ENCODE data around the gene CELF3.
"Not testable (repeated sequence)": the region's sequence is repeated elsewhere in the genome, so short reads cannot be mapped to it uniquely, and the experiment has no call there.

CELF3 gene

GRCh38 chr1:151701515-151701914, 15.1 kb downstream of the CELF3 start:
- Histone ChIP-seq H3K27me3 (ENCODE audit: control insufficient read depth, insufficient read depth, low read length) (no peaks in the 10 kb centered on the region), H3K9me3 (ENCODE audit: control insufficient read depth, insufficient read depth, low read length) (no peaks in the 10 kb centered on the region), H3K36me3 (ENCODE audit: control insufficient read depth, insufficient read depth, low read length) (peaks cover 38% of the 10 kb centered on the region), H3K9ac (ENCODE audit: low read depth, low read length) (no peak overlapping the region), H3K4me3 (ENCODE audit: low read depth, low read length) (no peak overlapping the region), H3K27ac (ENCODE audit: low read depth, low read length) (no peak overlapping the region), H3K4me1 (ENCODE audit: control insufficient read depth, insufficient read depth, low read length) (no peaks in the 10 kb centered on the region)

- Histone ChIP-seq H3K27ac (ENCODE audit: low read depth, low read length) (no peak overlapping the region), H3K27me3 (ENCODE audit: control insufficient read depth, insufficient read depth, low read length) (no peaks in the 10 kb centered on the region), H3K4me3 (ENCODE audit: low read depth, low read length) (no peak overlapping the region), H3K36me3 (ENCODE audit: control insufficient read depth, insufficient read depth, low read length) (peaks cover 43% of the 10 kb centered on the region), H3K9me3 (ENCODE audit: control insufficient read depth, insufficient read depth, low read length) (no peaks in the 10 kb centered on the region), H3K4me1 (ENCODE audit: control insufficient read depth, insufficient read depth, low read length) (no peaks in the 10 kb centered on the region), H3K9ac (ENCODE audit: low read depth, low read length) (no peak overlapping the region)
Observed at GRCh38 chr1:151693057-151693651, 23.4 kb downstream of the CELF3 start.

GRCh38 chr1:151692226-151692625, 24.4 kb downstream of the CELF3 start:
- no peak overlapping the region for H3K9ac ChIP-seq (ENCODE audit: low read depth, low read length)
- no peaks in the 10 kb centered on the region for H3K9me3 ChIP-seq (ENCODE audit: control insufficient read depth, insufficient read depth, low read length)
- no peak overlapping the region for H3K4me3 ChIP-seq (ENCODE audit: low read depth, low read length)
- H3K36me3 ChIP-seq (ENCODE audit: control insufficient read depth, insufficient read depth, low read length) = peaks cover 38% of the 10 kb centered on the region
- no peaks in the 10 kb centered on the region for H3K4me1 ChIP-seq (ENCODE audit: control insufficient read depth, insufficient read depth, low read length)
- no peak overlapping the region for H3K27ac ChIP-seq (ENCODE audit: low read depth, low read length)
- no peaks in the 10 kb centered on the region for H3K27me3 ChIP-seq (ENCODE audit: control insufficient read depth, insufficient read depth, low read length)

GRCh38 chr1:151689494-151689893, 27.1 kb downstream of the CELF3 start:
- H3K36me3 ChIP-seq (ENCODE audit: control insufficient read depth, insufficient read depth, low read length) = peaks cover 46% of the 10 kb centered on the region
- no peak overlapping the region for H3K27ac ChIP-seq (ENCODE audit: low read depth, low read length)
- H3K27me3 ChIP-seq (ENCODE audit: control insufficient read depth, insufficient read depth, low read length) = no peaks in the 10 kb centered on the region
- H3K9me3 ChIP-seq (ENCODE audit: control insufficient read depth, insufficient read depth, low read length) = no peaks in the 10 kb centered on the region
- no peak overlapping the region for H3K4me3 ChIP-seq (ENCODE audit: low read depth, low read length)
- no peak overlapping the region for H3K9ac ChIP-seq (ENCODE audit: low read depth, low read length)
- no peaks in the 10 kb centered on the region for H3K4me1 ChIP-seq (ENCODE audit: control insufficient read depth, insufficient read depth, low read length)

- H3K4me1 ChIP-seq (ENCODE audit: control insufficient read depth, insufficient read depth, low read length) = no peaks in the 10 kb centered on the region
- H3K27me3 ChIP-seq (ENCODE audit: control insufficient read depth, insufficient read depth, low read length) = no peaks in the 10 kb centered on the region
- no peaks in the 10 kb centered on the region for H3K9me3 ChIP-seq (ENCODE audit: control insufficient read depth, insufficient read depth, low read length)
- H3K4me3 ChIP-seq (ENCODE audit: low read depth, low read length) = no peak overlapping the region
- no peak overlapping the region for H3K27ac ChIP-seq (ENCODE audit: low read depth, low read length)
- peaks cover 34% of the 10 kb centered on the region for H3K36me3 ChIP-seq (ENCODE audit: control insufficient read depth, insufficient read depth, low read length)
- H3K9ac ChIP-seq (ENCODE audit: low read depth, low read length) = no peak overlapping the region
Observed at GRCh38 chr1:151686561-151686960, 30.0 kb downstream of the CELF3 start.

- no peaks in the 10 kb centered on the region for H3K9me3 ChIP-seq (ENCODE audit: control insufficient read depth, insufficient read depth, low read length)
- no peak overlapping the region for H3K9ac ChIP-seq (ENCODE audit: low read depth, low read length)
- no peaks in the 10 kb centered on the region for H3K4me1 ChIP-seq (ENCODE audit: control insufficient read depth, insufficient read depth, low read length)
- H3K27ac ChIP-seq (ENCODE audit: low read depth, low read length) = no peak overlapping the region
- no peaks in the 10 kb centered on the region for H3K27me3 ChIP-seq (ENCODE audit: control insufficient read depth, insufficient read depth, low read length)
- H3K36me3 ChIP-seq (ENCODE audit: control insufficient read depth, insufficient read depth, low read length) = peaks cover 39% of the 10 kb centered on the region
- no peak overlapping the region for H3K4me3 ChIP-seq (ENCODE audit: low read depth, low read length)
Observed at GRCh38 chr1:151684128-151684527, 32.5 kb downstream of the CELF3 start.

- H3K27me3 ChIP-seq (ENCODE audit: control insufficient read depth, insufficient read depth, low read length); H3K4me1 ChIP-seq (ENCODE audit: control insufficient read depth, insufficient read depth, low read length); H3K9me3 ChIP-seq (ENCODE audit: control insufficient read depth, insufficient read depth, low read length); H3K4me3 ChIP-seq (ENCODE audit: low read depth, low read length); H3K9ac ChIP-seq (ENCODE audit: low read depth, low read length); H3K27ac ChIP-seq (ENCODE audit: low read depth, low read length): not testable (repeated sequence)
- peaks cover 44% of the 10 kb centered on the region for H3K36me3 ChIP-seq (ENCODE audit: control insufficient read depth, insufficient read depth, low read length)
Observed at GRCh38 chr1:151682901-151683300, 33.7 kb downstream of the CELF3 start.

- no peak overlapping the region for H3K4me3 ChIP-seq (ENCODE audit: low read depth, low read length)
- no peak overlapping the region for H3K27ac ChIP-seq (ENCODE audit: low read depth, low read length)
- H3K9ac ChIP-seq (ENCODE audit: low read depth, low read length) = no peak overlapping the region
Observed at GRCh38 chr1:151681923-151682322, 34.7 kb downstream of the CELF3 start.

GRCh38 chr1:151680826-151681225, 35.8 kb downstream of the CELF3 start:
- Histone ChIP-seq H3K36me3 (ENCODE audit: control insufficient read depth, insufficient read depth, low read length) (peaks cover 31% of the 10 kb centered on the region), H3K9me3 (ENCODE audit: control insufficient read depth, insufficient read depth, low read length) (no peaks in the 10 kb centered on the region), H3K27me3 (ENCODE audit: control insufficient read depth, insufficient read depth, low read length) (no peaks in the 10 kb centered on the region), H3K9ac (ENCODE audit: low read depth, low read length) (no peak overlapping the region), H3K4me3 (ENCODE audit: low read depth, low read length) (no peak overlapping the region), H3K27ac (ENCODE audit: low read depth, low read length) (no peak overlapping the region), H3K4me1 (ENCODE audit: control insufficient read depth, insufficient read depth, low read length) (no peaks in the 10 kb centered on the region)

More at GRCh38 chr1:151681923-151682322, 34.7 kb downstream of the CELF3 start:
- Histone ChIP-seq H3K36me3 (ENCODE audit: control insufficient read depth, insufficient read depth, low read length) (peaks cover 42% of the 10 kb centered on the region), H3K27me3 (ENCODE audit: control insufficient read depth, insufficient read depth, low read length) (no peaks in the 10 kb centered on the region), H3K9me3 (ENCODE audit: control insufficient read depth, insufficient read depth, low read length) (no peaks in the 10 kb centered on the region), H3K4me1 (ENCODE audit: control insufficient read depth, insufficient read depth, low read length) (no peaks in the 10 kb centered on the region)

- Histone ChIP-seq H3K36me3 (ENCODE audit: control insufficient read depth, insufficient read depth, low read length) (peaks cover 27% of the 10 kb centered on the region), H3K4me3 (ENCODE audit: low read depth, low read length) (no peak overlapping the region), H3K27ac (ENCODE audit: low read depth, low read length) (no peak overlapping the region), H3K9ac (ENCODE audit: low read depth, low read length) (no peak overlapping the region), H3K27me3 (ENCODE audit: control insufficient read depth, insufficient read depth, low read length) (no peaks in the 10 kb centered on the region), H3K4me1 (ENCODE audit: control insufficient read depth, insufficient read depth, low read length) (no peaks in the 10 kb centered on the region), H3K9me3 (ENCODE audit: control insufficient read depth, insufficient read depth, low read length) (no peaks in the 10 kb centered on the region)
Observed at GRCh38 chr1:151680391-151680790, 36.2 kb downstream of the CELF3 start.

- Histone ChIP-seq H3K9ac (ENCODE audit: low read depth, low read length) (no peak overlapping the region), H3K36me3 (ENCODE audit: control insufficient read depth, insufficient read depth, low read length) (peaks cover 27% of the 10 kb centered on the region), H3K4me3 (ENCODE audit: low read depth, low read length) (no peak overlapping the region), H3K27ac (ENCODE audit: low read depth, low read length) (no peak overlapping the region), H3K4me1 (ENCODE audit: control insufficient read depth, insufficient read depth, low read length) (no peaks in the 10 kb centered on the region), H3K9me3 (ENCODE audit: control insufficient read depth, insufficient read depth, low read length) (no peaks in the 10 kb centered on the region), H3K27me3 (ENCODE audit: control insufficient read depth, insufficient read depth, low read length) (no peaks in the 10 kb centered on the region)
Observed at GRCh38 chr1:151673407-151673806, 43.2 kb downstream of the CELF3 start.

Measured in HUES48 (cell line).